Brain microvascular endothelial cell (primary cell): ENCODE data around the gene PIK3CD.

Experiments used
- DNase-seq: peaks from one replicate; pipeline ENCODE4 v3.0.0-alpha.2; 2020
- H3K27ac ChIP-seq: fragments of 250-450 bp; sonication (Bioruptor Pico); 2 replicates; pipeline ENCODE4 v1.5.1; 2020; ENCODE audit warnings: mild to moderate bottlenecking, moderate library complexity
- H3K27me3 ChIP-seq: fragments of 250-450 bp; sonication (Bioruptor Pico); replicated peaks from 2 replicates; pipeline ENCODE4 v1.5.1; 2020; ENCODE audit warnings: mild to moderate bottlenecking
- H3K36me3 ChIP-seq: fragments of 250-450 bp; sonication (Bioruptor Pico); replicated peaks from 2 replicates; pipeline ENCODE4 v1.5.1; 2020; ENCODE audit warnings: mild to moderate bottlenecking
- H3K4me3 ChIP-seq: 2 replicates; pipeline ENCODE4 v1.5.1; 2011; ENCODE audit warnings: low read depth, mild to moderate bottlenecking, control low read depth, low read length, moderate library complexity
- in situ Hi-C: cut with HindIII; loops from 2 replicates; pipeline ENCODE4 v1.10.0; 2017; ENCODE audit warnings: low sequenced_read_pairs, low pct_ligation_motif_present
- TF ChIP-seq, protein P1 (sequence below): IDR thresholded peaks from 2 replicates; pipeline ENCODE4 v1.5.1; 2011; ENCODE audit warnings: low read depth, mild to moderate bottlenecking, moderate library complexity, low read length, control low read depth, inconsistent platforms; ENCODE audit errors: missing control alignments

The PIK3CD gene

DNA sequence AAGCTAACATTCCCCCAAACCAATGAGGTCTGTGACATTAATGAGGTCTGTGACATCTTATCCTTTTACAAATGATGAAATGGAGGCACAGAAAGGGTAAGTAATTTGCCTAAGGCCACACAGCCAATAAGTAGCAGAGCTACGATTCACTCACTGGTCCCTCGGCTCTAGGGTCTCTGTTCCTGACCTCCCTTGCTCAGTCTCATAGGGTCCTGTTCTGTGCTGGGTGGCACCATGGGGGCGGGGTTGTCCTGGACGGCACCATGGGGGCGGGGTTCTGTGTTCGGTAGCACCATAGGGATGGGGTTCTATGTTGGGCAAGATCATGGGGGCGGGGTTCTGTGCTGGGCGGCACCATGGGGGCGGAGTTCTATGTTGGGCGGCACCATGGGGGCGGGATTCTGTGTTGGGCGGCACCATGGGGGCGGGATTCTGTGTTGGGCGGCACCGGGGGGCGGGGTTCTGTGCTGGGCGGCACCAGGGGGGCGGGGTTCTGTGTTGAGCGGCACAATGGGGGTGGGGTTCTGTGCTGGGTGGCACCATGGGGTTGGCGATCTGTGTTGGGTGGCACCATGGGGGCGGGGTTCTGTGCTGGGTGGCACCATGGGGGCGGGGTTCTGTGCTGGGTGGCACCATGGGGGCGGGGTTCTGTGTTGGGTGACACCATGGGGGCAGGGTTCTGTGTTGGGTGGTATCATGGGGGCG is 116.6 kb downstream of the PIK3CD start:
- Histone ChIP-seq H3K27ac (no peak overlapping the region), H3K36me3 (no peaks in the 10 kb centered on the region), H3K27me3 (no peaks in the 10 kb centered on the region), H3K4me3 (no peak overlapping the region)
- TF ChIP-seq, protein P1, sequence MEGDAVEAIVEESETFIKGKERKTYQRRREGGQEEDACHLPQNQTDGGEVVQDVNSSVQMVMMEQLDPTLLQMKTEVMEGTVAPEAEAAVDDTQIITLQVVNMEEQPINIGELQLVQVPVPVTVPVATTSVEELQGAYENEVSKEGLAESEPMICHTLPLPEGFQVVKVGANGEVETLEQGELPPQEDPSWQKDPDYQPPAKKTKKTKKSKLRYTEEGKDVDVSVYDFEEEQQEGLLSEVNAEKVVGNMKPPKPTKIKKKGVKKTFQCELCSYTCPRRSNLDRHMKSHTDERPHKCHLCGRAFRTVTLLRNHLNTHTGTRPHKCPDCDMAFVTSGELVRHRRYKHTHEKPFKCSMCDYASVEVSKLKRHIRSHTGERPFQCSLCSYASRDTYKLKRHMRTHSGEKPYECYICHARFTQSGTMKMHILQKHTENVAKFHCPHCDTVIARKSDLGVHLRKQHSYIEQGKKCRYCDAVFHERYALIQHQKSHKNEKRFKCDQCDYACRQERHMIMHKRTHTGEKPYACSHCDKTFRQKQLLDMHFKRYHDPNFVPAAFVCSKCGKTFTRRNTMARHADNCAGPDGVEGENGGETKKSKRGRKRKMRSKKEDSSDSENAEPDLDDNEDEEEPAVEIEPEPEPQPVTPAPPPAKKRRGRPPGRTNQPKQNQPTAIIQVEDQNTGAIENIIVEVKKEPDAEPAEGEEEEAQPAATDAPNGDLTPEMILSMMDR, result no peak
- in situ Hi-C loops, result no loop called here
- DNase-seq, result no peak

DNA sequence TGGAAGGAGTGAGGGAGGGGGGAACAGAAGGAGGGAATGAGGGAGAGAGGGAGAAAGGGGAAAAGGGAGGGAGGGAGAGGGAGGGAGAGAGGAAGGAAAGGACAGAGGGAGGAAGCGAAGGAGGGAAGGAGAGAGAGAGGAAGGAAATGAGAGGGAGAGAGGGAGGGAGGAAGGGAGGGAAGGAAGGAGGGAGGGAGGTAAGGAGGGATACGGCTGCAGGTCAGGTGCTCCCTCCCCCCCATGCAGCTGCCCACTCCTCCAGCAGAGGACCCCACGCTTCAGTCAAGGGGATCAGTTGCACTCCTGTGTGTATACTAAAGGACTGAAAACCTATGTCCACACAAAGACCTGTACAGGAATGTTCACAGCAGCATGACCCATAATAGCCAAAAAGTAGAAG is 117.5 kb downstream of the PIK3CD start:
- H3K4me3 ChIP-seq, result no peak overlapping the region
- no peaks in the 10 kb centered on the region for H3K27me3 ChIP-seq
- no peak for DNase-seq
- TF ChIP-seq, protein P1, result no peak
- in situ Hi-C loops, result no loop called here
- no peaks in the 10 kb centered on the region for H3K36me3 ChIP-seq
- H3K27ac ChIP-seq, result no peak overlapping the region

DNA sequence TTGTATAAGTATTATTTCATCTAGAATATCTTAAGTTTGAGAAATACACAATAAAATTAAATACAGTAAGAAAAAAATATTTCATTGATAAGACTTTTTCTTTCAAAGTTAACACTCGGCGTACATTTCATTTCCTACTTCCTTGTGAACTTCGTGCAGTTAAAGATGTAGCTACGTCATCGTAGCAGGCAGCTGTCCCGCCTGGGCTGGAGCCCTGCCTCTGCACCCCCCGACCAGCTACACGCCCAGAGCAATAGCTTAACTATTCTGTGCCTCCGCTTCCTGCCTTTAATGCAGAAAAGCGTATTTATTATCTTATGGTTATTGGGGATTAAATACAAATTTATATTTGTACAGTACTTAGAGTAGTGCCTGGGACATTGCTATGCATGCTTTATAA is 118.8 kb downstream of the PIK3CD start:
- Histone ChIP-seq H3K36me3 (no peaks in the 10 kb centered on the region), H3K4me3 (no peak overlapping the region), H3K27ac (no peak overlapping the region), H3K27me3 (no peaks in the 10 kb centered on the region)
- in situ Hi-C loops, result no loop called here
- TF ChIP-seq, protein P1, result no peak
- DNase-seq, result no peak

DNA sequence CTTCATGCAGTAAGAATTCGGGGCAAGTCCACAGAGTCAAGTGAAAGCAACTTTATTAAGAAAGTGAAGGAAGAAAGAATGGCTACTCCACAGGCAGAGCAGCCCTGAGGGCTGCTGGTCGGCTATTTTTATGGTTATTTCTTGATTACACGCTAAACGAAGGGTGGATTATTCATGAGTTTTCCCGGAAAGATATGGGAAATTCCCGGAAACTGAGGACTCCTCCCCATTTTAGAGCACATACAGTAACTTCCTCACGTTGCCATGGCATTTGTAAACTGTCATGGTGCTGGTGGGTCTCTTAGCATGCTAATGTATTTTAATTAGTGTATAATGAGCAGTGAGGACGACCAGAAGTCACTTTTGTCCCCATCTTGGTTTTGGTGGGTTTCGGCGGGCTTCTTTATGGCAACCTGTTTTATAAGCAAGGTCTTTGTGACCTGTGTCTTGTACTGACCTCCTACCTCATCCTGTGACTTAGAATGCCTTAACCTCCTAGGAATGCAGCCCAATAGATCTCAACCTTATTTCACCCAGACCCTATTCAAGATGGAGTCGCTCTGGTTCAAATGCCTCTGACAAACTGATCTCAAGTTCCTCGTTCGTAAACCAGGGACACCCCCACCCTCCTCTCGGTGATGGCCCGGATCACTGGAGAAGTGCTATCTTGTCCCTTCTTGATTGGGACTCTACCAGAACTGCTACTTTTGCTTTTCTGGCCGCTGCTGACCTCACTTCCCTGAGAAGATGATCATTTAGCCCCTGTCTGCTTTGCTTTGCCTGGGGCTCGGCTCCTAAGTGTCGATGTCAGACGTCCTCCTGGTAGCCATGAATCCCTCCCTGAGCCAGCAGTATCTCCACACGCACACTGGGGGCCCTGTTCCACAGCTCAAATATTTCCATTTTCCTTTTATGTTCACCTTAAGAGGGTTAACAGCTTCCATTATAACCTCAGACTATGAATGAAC is 123.5 kb downstream of the PIK3CD start:
- Histone ChIP-seq H3K36me3 (no peaks in the 10 kb centered on the region), H3K4me3 (no peak overlapping the region), H3K27me3 (no peaks in the 10 kb centered on the region), H3K27ac (no peak overlapping the region)
- in situ Hi-C loops, result no loop called here
- no peak for DNase-seq
- TF ChIP-seq, protein P1, result no peak

DNA sequence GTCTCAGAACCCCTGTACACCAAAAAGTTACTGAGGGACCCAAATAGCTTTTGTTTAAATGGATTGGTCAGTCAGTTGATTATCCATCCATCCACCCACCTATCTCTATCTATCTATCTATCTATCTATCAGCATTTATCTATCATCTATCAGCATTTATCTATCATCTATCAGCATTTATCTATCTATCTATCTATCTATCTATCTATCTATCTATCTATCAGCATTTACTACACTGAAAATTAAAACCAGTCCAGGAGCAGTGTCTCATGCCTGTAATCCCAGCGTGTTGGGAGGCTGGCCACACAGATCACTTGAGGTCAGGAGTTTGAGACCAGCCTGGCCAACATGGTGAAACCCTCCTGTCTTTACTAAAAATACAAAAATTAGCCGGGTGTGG is 125.2 kb downstream of the PIK3CD start:
- DNase-seq, result no peak
- no peak overlapping the region for H3K27ac ChIP-seq
- in situ Hi-C loops, result no loop called here

More for the DNA sequence above, 125.2 kb downstream of the PIK3CD start:
- no peaks in the 10 kb centered on the region for H3K27me3 ChIP-seq
- TF ChIP-seq, protein P1, result no peak
- H3K4me3 ChIP-seq, result no peak overlapping the region
- H3K36me3 ChIP-seq, result no peaks in the 10 kb centered on the region
